Hindlimb muscle (tissue), 1 donor: ENCODE measurements around the gene PYDC1. TPM values are rescaled to one million over a fixed set of nuclear protein-coding genes. Genes with fewer than 3 reads are reported as not detected.
A peak's percentile ranks its signal among the peaks of the same experiment; 100 is the strongest.
"Not testable (repeated sequence)": the region's sequence is repeated elsewhere in the genome, so short reads cannot be mapped to it uniquely, and the experiment has no call there.

Experiments used
- DNase-seq: peaks from one replicate; pipeline ENCODE4 v3.0.0-alpha.2; 2013
- polyA plus RNA-seq: library from polyadenylated mRNA; unstranded; fragments of 120-200 nt; gene quantifications from one replicate; pipeline ENCODE4 v1.2.1, GENCODE V29; 2013; ENCODE audit not compliant: insufficient read length

Gene PYDC1
- polyA plus RNA-seq, 1 donor: 2.3 TPM

GRCh38 chr16:31179219-31179746 lies 37.7 kb downstream of the PYDC1 start:
- DNase-seq: peak; percentile 29

DNA sequence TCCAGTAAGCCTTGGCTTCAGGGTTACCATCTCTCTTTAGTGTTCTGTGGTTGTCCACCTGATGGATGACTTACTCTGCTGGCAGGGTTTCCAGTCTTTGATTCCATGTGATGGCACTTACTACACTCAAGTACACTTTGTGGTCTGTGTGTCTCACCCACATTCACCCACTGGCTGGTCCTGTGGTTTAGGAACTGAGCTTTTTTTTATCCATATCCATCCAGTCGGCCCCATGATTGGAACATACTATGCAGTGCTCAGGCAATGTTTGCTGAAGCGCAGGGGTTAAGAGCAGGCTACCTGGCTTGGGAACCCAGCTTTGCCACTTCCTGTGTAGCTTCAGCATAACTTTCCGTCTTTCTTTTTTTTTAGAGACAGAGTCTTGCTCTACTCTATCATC lies 39.8 kb downstream of the PYDC1 start:
- no peak for DNase-seq

- DNase-seq: not testable (repeated sequence)
Measured at GRCh38 chr16:31170048-31170447, 46.9 kb downstream of the PYDC1 start.

GRCh38 chr16:31168848-31169247 lies 48.1 kb downstream of the PYDC1 start:
- no peak for DNase-seq

- DNase-seq: no peak
Measured at GRCh38 chr16:31167315-31167714, 49.6 kb downstream of the PYDC1 start.

Other genes with a start within 250 kb of the PYDC1 start
- gene HSD3B7, start 231.9 kb downstream of the PYDC1 start, polyA plus RNA-seq: 12.6 TPM
- 1.2 TPM for gene STX1B, start 206.5 kb downstream of the PYDC1 start, polyA plus RNA-seq
- 48.7 TPM for gene STX4, start 183.6 kb downstream of the PYDC1 start, polyA plus RNA-seq
- 11.2 TPM for gene ZNF668, start 142.9 kb downstream of the PYDC1 start, polyA plus RNA-seq
- gene ZNF646, start 142.7 kb downstream of the PYDC1 start, polyA plus RNA-seq: 12.6 TPM
- 5.8 TPM for gene PRSS53, start 128.2 kb downstream of the PYDC1 start, polyA plus RNA-seq
- 59.1 TPM for gene VKORC1, start 122.3 kb downstream of the PYDC1 start, polyA plus RNA-seq
- gene BCKDK, start 108.7 kb downstream of the PYDC1 start, polyA plus RNA-seq: 33.9 TPM
- 57.4 TPM for gene KAT8, start 99.5 kb downstream of the PYDC1 start, polyA plus RNA-seq
- 0.48 TPM for gene PRSS8, start 81.4 kb downstream of the PYDC1 start, polyA plus RNA-seq
- 2.0 TPM for gene PRSS36, start 67.1 kb downstream of the PYDC1 start, polyA plus RNA-seq
- gene FUS, start 37.0 kb downstream of the PYDC1 start, polyA plus RNA-seq: 398 TPM
- gene PYCARD, start 14.4 kb downstream of the PYDC1 start, polyA plus RNA-seq: 9.1 TPM
- 98.3 TPM for gene TRIM72, start 3.0 kb downstream of the PYDC1 start, polyA plus RNA-seq
- 4.7 TPM for gene ITGAM, start 42.8 kb upstream of the PYDC1 start, polyA plus RNA-seq
- gene ITGAX, start 138.0 kb upstream of the PYDC1 start, polyA plus RNA-seq: 2.9 TPM
- gene ITGAD, start 176.2 kb upstream of the PYDC1 start, polyA plus RNA-seq: 0.45 TPM
- gene COX6A2, start 211.2 kb upstream of the PYDC1 start, polyA plus RNA-seq: 360 TPM
- 4.1 TPM for gene ZNF843, start 225.7 kb upstream of the PYDC1 start, polyA plus RNA-seq
- 11.0 TPM for gene ARMC5, start 242.4 kb upstream of the PYDC1 start, polyA plus RNA-seq